GM12878 (cell line): Measurements from ENCODE around the gene STAG1. TPM values are rescaled to one million over a fixed set of nuclear protein-coding genes. Genes with fewer than 3 reads are reported as not detected.

Source experiments
- ATAC-seq: fragments of 200-7000 bp; cut with Tn5 transposase; 3 replicates; pipeline ENCODE4 v1.9.1; 2020; ENCODE audit warnings: mild to moderate bottlenecking, moderate library complexity
- BruUV-seq: library from RNA; stranded (reverse); fragments of 400-500 nt; replicated peaks from 2 replicates; lab custom pipeline; 2021; lab: Mats Ljungman, UMichigan
- CTCF ChIA-PET: fragments of 300-600 bp; sonication (Branson Sonifier 250); formaldehyde crosslinking; extraction: SDS; loops from one replicate; lab custom pipeline; 2021; ENCODE audit warnings: inconsistent platforms; lab: Yijun Ruan, JAX
- POLR2A ChIA-PET: fragments of 350-600 bp; formaldehyde crosslinking; extraction: SDS; loops from one replicate; lab custom pipeline; 2021; ENCODE audit warnings: inconsistent platforms; lab: Charles Lee
- RAD21 ChIA-PET: fragments of 300-600 bp; sonication (Branson Sonifier 250); formaldehyde crosslinking; loops from one replicate; lab custom pipeline; 2023; ENCODE audit warnings: antibody characterized with exemption; ENCODE audit not compliant: unreplicated experiment; lab: Charles Lee
- SMC1A ChIA-PET: fragments of 300-600 bp; sonication (Branson Sonifier 250); formaldehyde crosslinking; loops from one replicate; lab custom pipeline; 2023; ENCODE audit not compliant: unreplicated experiment, uncharacterized antibody; lab: Charles Lee
- DNase-seq: peaks from one replicate; pipeline ENCODE4 v3.0.0-alpha.2; 2011; ENCODE audit warnings: low read depth, low spot score
- FAIRE-seq: peaks from 3 replicates; lab custom pipeline; 2011; peaks lifted over from hg19 to GRCh38; lab: Jason Lieb, UNC
- H2AFZ ChIP-seq: 2 replicates; pipeline ENCODE4 v1.6.0; 2011; ENCODE audit warnings: low read depth, low read length, control low read depth; ENCODE audit not compliant: control insufficient read depth
- H3K27ac ChIP-seq: 2 replicates; pipeline ENCODE4 v1.5.1; 2011; ENCODE audit warnings: control low read depth; ENCODE audit not compliant: control insufficient read depth, insufficient read depth
- H3K27me3 ChIP-seq, 2 experiments: replicated peaks in 1 of 2; 2 replicates each; pipeline versions ENCODE4 v1.6.0 to v1.6.1; 2011; ENCODE audit warnings: low read length in 1 of 2; ENCODE audit not compliant: control insufficient read depth in 2 of 2, insufficient read depth in 2 of 2
- H3K36me3 ChIP-seq, 2 experiments: 2 replicates each; pipeline ENCODE4 v1.5.1; 2011; ENCODE audit warnings: low read length in 1 of 2; ENCODE audit not compliant: control insufficient read depth in 2 of 2, insufficient read depth in 2 of 2
- H3K4me1 ChIP-seq: 2 replicates; pipeline ENCODE4 v1.6.1; 2011; ENCODE audit warnings: mild to moderate bottlenecking, low read length, moderate library complexity, mixed read lengths; ENCODE audit not compliant: control insufficient read depth, insufficient read depth
- H3K4me2 ChIP-seq: 2 replicates; pipeline ENCODE4 v1.6.0; 2011; ENCODE audit warnings: control low read depth; ENCODE audit not compliant: control insufficient read depth, insufficient read depth
- H3K4me3 ChIP-seq: fragments of 200-600 bp; sonication (generic); 2 replicates; pipeline ENCODE4 v1.5.1; 2016
- H3K79me2 ChIP-seq: 2 replicates; pipeline ENCODE4 v1.6.0; 2011; ENCODE audit warnings: low read length; ENCODE audit not compliant: control insufficient read depth, insufficient read depth
- H3K9ac ChIP-seq: 2 replicates; pipeline ENCODE4 v1.8.0; 2011; ENCODE audit warnings: low read length, control low read depth, mixed read lengths; ENCODE audit not compliant: control insufficient read depth, insufficient read depth
- H3K9me3 ChIP-seq: replicated peaks from 3 replicates; pipeline ENCODE4 v1.5.1; 2011; ENCODE audit warnings: mild to moderate bottlenecking, low read length; ENCODE audit not compliant: control insufficient read depth, insufficient read depth
- H4K20me1 ChIP-seq: 2 replicates; pipeline ENCODE4 v1.6.0; 2011; ENCODE audit not compliant: control insufficient read depth, insufficient read depth
- CTCF ChIP-seq, 3 experiments: IDR thresholded peaks in 2 of 3; conservative IDR thresholded peaks in 1 of 3; 2 replicates each; pipeline ENCODE4 v1.5.1; 2011; ENCODE audit warnings: low read depth in 3 of 3, low read length in 3 of 3, mild to moderate bottlenecking in 3 of 3, control low read depth in 2 of 3, moderate library complexity in 2 of 3, inconsistent platforms in 1 of 3, mixed read lengths in 1 of 3; ENCODE audit not compliant: control insufficient read depth in 2 of 3, insufficient read depth in 1 of 3; ENCODE audit errors: extremely low read depth in 1 of 3
- FOXK2 ChIP-seq: fragments of 450-650 bp; IDR thresholded peaks from 2 replicates; pipeline ENCODE4 v1.6.1; 2017; ENCODE audit warnings: mild to moderate bottlenecking, moderate library complexity
- KAT2A ChIP-seq: conservative IDR thresholded peaks from 2 replicates; pipeline ENCODE4 v1.6.1; 2011; ENCODE audit warnings: low read depth, low read length; ENCODE audit not compliant: control insufficient read depth
- MEF2A ChIP-seq: IDR thresholded peaks from 2 replicates; pipeline ENCODE4 v1.6.1; 2011; ENCODE audit warnings: low read depth, mild to moderate bottlenecking, low read length, moderate library complexity; ENCODE audit not compliant: insufficient read depth
- PKNOX1 ChIP-seq: fragments of 450-650 bp; IDR thresholded peaks from 2 replicates; pipeline ENCODE4 v1.6.1; 2016; ENCODE audit warnings: mild to moderate bottlenecking
- PRDM15 ChIP-seq: fragments of 450-650 bp; formaldehyde crosslinking; IDR thresholded peaks from 2 replicates; pipeline ENCODE4 v1.4.0; 2020; ENCODE audit warnings: mild to moderate bottlenecking, moderate library complexity
- SUPT20H ChIP-seq: IDR thresholded peaks from 2 replicates; pipeline ENCODE4 v1.6.1; 2011; ENCODE audit warnings: low read depth, mild to moderate bottlenecking, low read length, moderate library complexity, borderline replicate concordance; ENCODE audit not compliant: control insufficient read depth
- ZNF592 ChIP-seq: fragments of 450-650 bp; IDR thresholded peaks from 2 replicates; pipeline ENCODE4 v1.6.1; 2017; ENCODE audit warnings: mild to moderate bottlenecking, moderate library complexity
- WGBS: methylation state at CpG from one replicate; pipeline ENCODE4 v1.1.6; 2016; ENCODE audit warnings: low lambda C conversion rate; ENCODE audit not compliant: insufficient replicate concordance, insufficient coverage; ENCODE audit errors: missing lambda C conversion rate; 5-methylcytosine and 5-hydroxymethylcytosine counted together
- in situ Hi-C: fragments of 300-500 bp; cut with MboI; formaldehyde crosslinking; loops from 9 replicates; pipeline ENCODE4 v1.14.3; 2018; ENCODE audit warnings: mixed read lengths
- intact Hi-C: fragments of 100-400 bp; cut with micrococcal nuclease; formaldehyde crosslinking; loops from one replicate; pipeline ENCODE4 v1.14.2; 2022; ENCODE audit not compliant: unreplicated experiment
- polyA plus RNA-seq, 11 experiments: library from polyadenylated mRNA; depleted of rRNA in 4 of 11; unstranded in 6 of 11; stranded (reverse) in 5 of 11; fragments of >200 nt; fragmentation: Nextera tagmentation in 4 of 11; fragmentation: Illumina TruSeq in 1 of 11; extraction: Ambion mirVana in 4 of 11; extraction: Trizol in 1 of 11; gene quantifications; 1 replicate in 1 of 11; 2 replicates in 10 of 11; pipeline versions ENCODE4 v1.2.1 to v1.2.3, GENCODE V29; 2011 to 2016; ENCODE audit warnings: inconsistent platforms in 2 of 11, missing spikeins in 2 of 11, low read depth in 1 of 11
- total RNA-seq, 4 experiments: library from RNA; depleted of rRNA in 3 of 4; stranded (reverse); fragments of >200 nt in 3 of 4; fragmentation: Illumina TruSeq in 1 of 4; extraction: Trizol in 1 of 4; gene quantifications; 2 replicates each; pipeline versions ENCODE4 v1.2.1 to v1.2.3, GENCODE V29; 2013 to 2021

Gene STAG1
- total and polyA plus RNA-seq, 10 of the 15 experiments (the other 5 are each of a cell fraction or from before 2014, with no cell fraction given) = 4.4 to 30.1 (median 20.2) TPM

- TF ChIP-seq ZNF592 = no peak
- TF ChIP-seq FOXK2 = no peak
Observed at GRCh38 chr3:136332776-136333175, 419.4 kb downstream of the STAG1 start (continued).

GRCh38 chr3:136332302-136332701 lies 419.9 kb downstream of the STAG1 start:
- TSS peak; percentile 51 for BruUV-seq
- no peaks in the 10 kb centered on the region for H3K27me3 ChIP-seq
- no peak overlapping the region for H3K4me3 ChIP-seq
- ChIA-PET RAD21 (interaction anchor here (1.1 kb wide), 1 partner anchor 26 kb away, joined by 3 read pairs; no protein-coding TSS in a partner anchor), POLR2A (interaction anchor here (0.6 kb wide), 1 partner anchor 80 kb away, joined by 4 read pairs; no protein-coding TSS in a partner anchor), CTCF (no interaction called here), SMC1A (interaction anchor here (1.4 to 1.5 kb wide), 2 partner anchors 39 to 258 kb away, joined by 3 read pairs; no protein-coding TSS in a partner anchor)
- H3K27ac ChIP-seq = no peak overlapping the region
- H2AFZ ChIP-seq = no peak overlapping the region
- H3K4me1 ChIP-seq = no peaks in the 10 kb centered on the region
- no peak overlapping the region for H3K9ac ChIP-seq
- DNase-seq (no peak), FAIRE-seq (peak; percentile 66), ATAC-seq (peak; percentile 24; the same call in 2 of the 3 replicates)
- intact Hi-C loops = no loop called here
- H3K36me3 ChIP-seq = peaks cover 11 to 18% of the 10 kb centered on the region in 2 experiments
- H3K79me2 ChIP-seq = no peaks in the 10 kb centered on the region
- no peak overlapping the region for H3K4me2 ChIP-seq
- H4K20me1 ChIP-seq = no peaks in the 10 kb centered on the region; the same call in 1 of the 2 replicates
- no peaks in the 10 kb centered on the region for H3K9me3 ChIP-seq
- in situ Hi-C loops = no loop called here
- WGBS = 4% methylated on average over 1 of the region's 1 CpG
- no peak for TF ChIP-seq SUPT20H
- no peak for TF ChIP-seq KAT2A
- TF ChIP-seq PRDM15 = no peak
- no peak for TF ChIP-seq MEF2A
- no peak for TF ChIP-seq PKNOX1
- TF ChIP-seq CTCF (IDR thresholded peaks at IDR 0.05 in 2 of 3, conservative IDR thresholded peaks at IDR 0.05 in 1 of 3; ENCODE audit: control insufficient read depth in 2 of 3, extremely low read depth in 1 of 3, insufficient read depth in 1 of 3, low read depth in 3 of 3, low read length in 3 of 3) = no peak
